A204.1 (cell line): Measurements from ENCODE around the gene GMDS.

Experiments
- FAIRE-seq: peaks from 2 replicates; lab custom pipeline; 2012; peaks lifted over from hg19 to GRCh38; lab: Jason Lieb, UNC

The GMDS gene

GRCh38 chr6:2205396-2205795, 40.0 kb downstream of the GMDS start:
- no peak for FAIRE-seq

DNA sequence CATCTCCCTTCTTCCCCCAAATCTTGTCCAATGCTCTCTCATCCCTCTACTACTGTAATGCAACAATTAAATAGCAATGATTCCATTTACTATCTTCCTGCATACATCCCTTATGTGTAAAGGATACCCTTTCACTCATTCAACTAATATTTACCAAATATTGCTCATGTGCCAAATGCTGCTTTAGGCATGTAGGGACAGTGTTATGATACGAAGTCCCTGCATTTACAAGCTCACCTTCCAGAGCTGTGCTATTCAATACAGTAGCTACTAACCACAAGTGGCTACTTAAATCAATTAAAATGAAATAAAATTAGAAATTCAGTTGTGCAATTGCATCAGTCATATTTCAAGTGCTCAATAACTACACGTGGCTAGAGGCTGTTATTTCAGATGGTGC, 41.1 kb downstream of the GMDS start:
- FAIRE-seq, result no peak

DNA sequence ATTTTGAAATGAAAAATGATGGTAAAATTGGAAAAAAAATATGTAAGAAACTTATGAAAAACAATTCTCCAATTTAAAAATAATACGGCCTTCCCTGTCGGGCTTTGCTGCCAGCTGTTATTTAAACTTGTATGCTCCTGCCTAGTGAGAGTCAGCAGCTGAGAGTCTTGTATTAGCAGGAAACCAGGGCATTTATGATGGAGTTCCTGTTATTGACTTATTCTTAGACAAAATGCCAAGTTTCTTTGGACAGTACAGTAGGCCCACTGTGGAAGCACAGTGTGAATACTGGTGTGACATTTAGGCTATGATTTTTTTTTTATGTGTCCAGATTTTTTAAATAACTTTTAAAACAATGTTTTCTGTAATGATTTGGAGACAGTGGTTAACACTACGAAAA, 42.1 kb downstream of the GMDS start:
- no peak for FAIRE-seq

DNA sequence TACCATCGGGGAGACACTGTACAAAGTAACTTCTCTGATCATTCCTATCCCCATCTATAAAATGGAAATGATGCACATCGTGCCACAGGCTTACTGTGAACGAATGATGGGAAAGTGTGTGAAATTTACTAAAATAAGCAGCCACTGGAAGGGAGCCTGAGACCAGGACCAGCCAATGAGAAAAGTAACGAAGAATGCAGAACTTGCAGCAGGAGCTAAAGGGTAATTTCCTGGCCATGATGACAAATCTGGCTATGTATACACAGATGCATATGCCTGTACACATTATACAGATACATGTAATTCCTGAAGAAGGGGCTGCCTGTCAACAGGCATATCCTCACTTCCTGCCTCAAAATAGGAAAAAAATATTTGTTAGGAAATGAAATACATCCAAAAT, 47.4 kb downstream of the GMDS start:
- FAIRE-seq, result no peak

- FAIRE-seq, result no peak
Measured at GRCh38 chr6:2197177-2197671, 48.2 kb downstream of the GMDS start.

GRCh38 chr6:2196079-2196679, 49.2 kb downstream of the GMDS start:
- FAIRE-seq, result peak; percentile 93

DNA sequence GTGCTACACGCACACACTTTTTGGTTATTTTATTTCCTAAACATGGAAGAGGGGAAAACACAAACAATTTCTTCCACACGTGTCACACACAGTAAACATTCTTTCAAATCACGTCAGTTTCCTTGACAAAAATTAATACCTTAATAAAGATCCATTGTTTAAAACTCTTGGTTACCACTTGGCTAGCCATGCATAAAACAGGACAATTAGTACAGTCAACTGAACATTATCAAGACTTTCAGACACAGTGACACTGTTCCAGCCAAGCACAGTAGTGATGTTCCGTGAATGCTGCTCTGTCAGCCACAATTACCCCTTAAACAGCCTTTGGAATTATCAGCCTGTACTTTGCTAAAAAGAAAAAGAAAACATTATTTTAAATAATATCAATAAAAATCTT, 50.8 kb downstream of the GMDS start:
- no peak for FAIRE-seq

GRCh38 chr6:2193931-2194330, 51.5 kb downstream of the GMDS start:
- no peak for FAIRE-seq

DNA sequence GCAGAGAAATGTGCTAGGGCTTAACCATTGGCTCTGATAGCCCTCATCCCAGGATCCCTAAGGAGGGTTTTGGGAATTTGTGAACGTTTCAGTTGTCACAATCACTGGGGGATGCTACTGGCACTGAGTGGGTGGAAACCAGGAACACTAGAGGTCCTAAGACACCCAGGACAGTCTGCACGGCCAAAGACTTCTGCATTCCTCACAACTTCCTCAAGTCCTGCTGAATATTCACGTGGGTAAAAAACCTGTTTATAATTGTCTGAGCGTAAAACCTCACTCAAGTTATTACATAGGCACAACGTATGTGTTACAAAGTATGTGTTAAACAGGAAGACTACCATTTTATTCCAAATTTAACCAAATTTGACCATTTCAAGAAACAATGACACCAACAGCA, 52.4 kb downstream of the GMDS start:
- FAIRE-seq, result no peak

GRCh38 chr6:2191390-2191740, 54.0 kb downstream of the GMDS start:
- no peak for FAIRE-seq

GRCh38 chr6:2190661-2191389, 54.6 kb downstream of the GMDS start:
- no peak for FAIRE-seq

DNA sequence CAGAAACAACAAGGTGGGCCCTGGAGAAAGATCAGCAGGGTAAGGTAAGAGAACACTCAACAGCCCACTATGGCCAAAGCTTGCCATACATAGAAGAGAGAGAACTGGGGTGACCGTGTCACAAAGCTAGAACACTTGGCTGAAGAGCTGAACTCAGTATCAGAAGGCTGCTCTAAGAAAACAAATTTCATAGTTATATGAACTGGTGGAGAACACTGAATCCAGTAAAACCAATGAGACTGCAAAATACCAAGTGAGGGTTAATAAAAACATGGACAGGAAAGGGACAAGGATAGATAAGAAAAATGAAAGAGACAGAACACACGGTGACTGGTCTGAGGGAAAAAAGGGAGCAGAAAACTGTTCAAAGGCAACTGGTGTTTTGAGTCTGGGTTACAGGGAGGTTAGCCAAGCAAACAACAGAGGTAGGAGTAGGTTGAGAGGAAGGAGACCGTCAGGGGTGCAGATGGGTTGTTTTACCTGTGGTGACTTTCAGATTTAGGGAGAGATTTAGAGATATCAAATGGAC, 56.5 kb downstream of the GMDS start:
- FAIRE-seq, result no peak

- no peak for FAIRE-seq
Measured at GRCh38 chr6:2188397-2188796, 57.0 kb downstream of the GMDS start.

DNA sequence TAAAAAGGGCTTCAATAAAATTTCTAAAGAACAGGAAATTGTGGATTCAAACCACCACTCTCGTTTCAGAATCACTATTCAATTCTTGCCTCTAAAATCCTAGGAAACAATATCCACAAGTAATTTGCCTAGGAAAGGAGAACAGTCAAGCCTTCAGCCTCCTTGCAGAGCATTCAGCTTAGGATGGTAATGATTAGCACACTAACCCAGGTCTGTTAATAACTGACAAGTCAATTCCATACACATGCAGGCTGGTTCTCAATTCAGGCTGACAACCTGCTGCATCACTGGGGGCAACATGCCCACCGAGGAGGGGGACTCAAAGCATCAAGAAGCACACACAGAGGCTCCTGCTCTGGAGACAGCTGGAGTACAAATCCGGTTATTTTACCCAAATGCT, 57.6 kb downstream of the GMDS start:
- no peak for FAIRE-seq

DNA sequence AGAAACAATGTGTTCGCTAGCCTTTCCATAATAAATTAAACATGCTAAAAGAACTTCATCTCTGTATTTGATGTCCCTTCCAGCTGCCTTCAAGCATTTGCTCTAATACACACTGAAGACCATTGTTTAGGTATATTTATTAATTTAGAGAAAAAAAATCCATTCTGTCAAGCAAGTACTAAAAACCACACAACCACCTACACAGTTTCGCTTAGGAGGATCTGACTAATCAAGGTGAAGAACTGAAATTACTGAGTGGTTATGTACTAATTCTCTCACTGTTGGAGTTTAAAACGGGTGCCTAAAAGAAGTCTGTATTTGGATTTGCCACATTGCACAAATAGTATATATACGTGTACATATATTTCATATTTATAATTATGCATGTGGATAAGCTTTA, 58.9 kb downstream of the GMDS start:
- FAIRE-seq, result no peak

GRCh38 chr6:2185466-2185865, 59.9 kb downstream of the GMDS start:
- no peak for FAIRE-seq

GRCh38 chr6:2184700-2185455, 60.5 kb downstream of the GMDS start:
- FAIRE-seq, result no peak

GRCh38 chr6:2183752-2184151, 61.7 kb downstream of the GMDS start:
- no peak for FAIRE-seq

DNA sequence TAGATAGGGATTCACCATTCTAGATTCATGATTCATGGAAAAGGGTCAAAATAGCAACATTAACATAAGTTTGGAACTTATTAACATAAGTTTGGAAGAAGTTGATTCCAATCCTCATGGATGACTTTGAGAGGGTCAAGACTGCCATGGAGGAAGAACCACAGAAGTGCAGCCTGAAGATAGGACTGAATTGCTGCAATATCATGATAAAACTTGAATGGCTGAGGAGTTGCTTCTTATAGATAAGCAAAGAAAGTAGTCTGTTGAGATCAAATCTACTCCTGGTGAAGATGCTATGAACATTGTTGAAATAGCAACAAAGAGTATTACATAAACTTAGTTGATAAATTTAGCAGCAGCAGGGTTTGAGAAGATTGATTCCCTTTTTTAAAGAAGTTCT, 62.2 kb downstream of the GMDS start:
- FAIRE-seq, result no peak

GRCh38 chr6:2182251-2182650, 63.2 kb downstream of the GMDS start:
- no peak for FAIRE-seq

- FAIRE-seq, result no peak
Measured at GRCh38 chr6:2181567-2181966, 63.8 kb downstream of the GMDS start.

DNA sequence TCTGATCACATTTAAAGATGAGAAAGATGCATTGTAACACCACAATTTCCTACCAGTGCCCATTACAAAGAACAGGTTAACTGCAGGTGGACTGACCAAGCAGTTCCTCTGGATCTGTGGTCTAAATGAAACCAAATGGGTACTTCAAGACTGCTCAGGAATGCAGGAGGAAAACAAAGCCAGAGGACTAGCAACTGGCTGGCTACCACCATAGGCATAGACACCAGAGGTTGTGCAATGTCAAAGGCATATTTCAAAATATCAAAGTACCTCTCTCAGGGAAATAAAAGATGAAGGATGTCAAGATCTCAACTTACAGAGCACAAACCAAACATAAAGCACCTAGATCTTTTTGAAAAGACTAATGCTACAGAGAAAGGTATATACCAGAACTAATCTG, 65.5 kb downstream of the GMDS start:
- no peak for FAIRE-seq

- FAIRE-seq, result no peak
Measured at GRCh38 chr6:2179241-2179640, 66.2 kb downstream of the GMDS start.
